ENCODE data around the gene PEX6. TPM values are rescaled to one million over a fixed set of nuclear protein-coding genes. Genes with fewer than 3 reads are reported as not detected.
A peak's percentile ranks its signal among the peaks of the same experiment; 100 is the strongest.

PEX6 gene
- total and polyA plus RNA-seq, 2 experiments from 2014 or later: 6.5 to 25.1 TPM

DNA sequence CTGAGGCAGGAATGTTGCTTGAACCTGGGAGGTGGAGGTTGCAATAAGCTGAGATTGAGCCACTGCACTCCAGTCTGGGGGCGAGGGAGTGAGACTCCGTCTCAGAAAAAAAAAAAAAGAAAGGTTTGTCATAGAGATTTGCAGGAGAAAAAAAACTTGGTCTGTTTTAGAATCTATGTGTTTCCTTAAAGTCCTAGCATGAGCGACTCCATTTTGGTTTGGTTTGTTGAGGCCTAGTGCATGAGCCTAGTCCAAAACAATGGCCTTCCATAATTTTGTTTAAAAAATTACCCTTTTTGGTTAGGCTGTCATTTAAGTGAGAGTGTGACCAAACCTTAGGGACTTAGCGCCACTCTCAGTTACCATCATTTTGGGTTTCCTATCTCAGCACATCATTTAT is 26.6 kb downstream of the PEX6 start (continued):
- TF ChIP-seq, protein P1, sequence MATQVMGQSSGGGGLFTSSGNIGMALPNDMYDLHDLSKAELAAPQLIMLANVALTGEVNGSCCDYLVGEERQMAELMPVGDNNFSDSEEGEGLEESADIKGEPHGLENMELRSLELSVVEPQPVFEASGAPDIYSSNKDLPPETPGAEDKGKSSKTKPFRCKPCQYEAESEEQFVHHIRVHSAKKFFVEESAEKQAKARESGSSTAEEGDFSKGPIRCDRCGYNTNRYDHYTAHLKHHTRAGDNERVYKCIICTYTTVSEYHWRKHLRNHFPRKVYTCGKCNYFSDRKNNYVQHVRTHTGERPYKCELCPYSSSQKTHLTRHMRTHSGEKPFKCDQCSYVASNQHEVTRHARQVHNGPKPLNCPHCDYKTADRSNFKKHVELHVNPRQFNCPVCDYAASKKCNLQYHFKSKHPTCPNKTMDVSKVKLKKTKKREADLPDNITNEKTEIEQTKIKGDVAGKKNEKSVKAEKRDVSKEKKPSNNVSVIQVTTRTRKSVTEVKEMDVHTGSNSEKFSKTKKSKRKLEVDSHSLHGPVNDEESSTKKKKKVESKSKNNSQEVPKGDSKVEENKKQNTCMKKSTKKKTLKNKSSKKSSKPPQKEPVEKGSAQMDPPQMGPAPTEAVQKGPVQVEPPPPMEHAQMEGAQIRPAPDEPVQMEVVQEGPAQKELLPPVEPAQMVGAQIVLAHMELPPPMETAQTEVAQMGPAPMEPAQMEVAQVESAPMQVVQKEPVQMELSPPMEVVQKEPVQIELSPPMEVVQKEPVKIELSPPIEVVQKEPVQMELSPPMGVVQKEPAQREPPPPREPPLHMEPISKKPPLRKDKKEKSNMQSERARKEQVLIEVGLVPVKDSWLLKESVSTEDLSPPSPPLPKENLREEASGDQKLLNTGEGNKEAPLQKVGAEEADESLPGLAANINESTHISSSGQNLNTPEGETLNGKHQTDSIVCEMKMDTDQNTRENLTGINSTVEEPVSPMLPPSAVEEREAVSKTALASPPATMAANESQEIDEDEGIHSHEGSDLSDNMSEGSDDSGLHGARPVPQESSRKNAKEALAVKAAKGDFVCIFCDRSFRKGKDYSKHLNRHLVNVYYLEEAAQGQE (IDR thresholded peaks at IDR 0.05; ENCODE audit: unreplicated experiment): no peak
- TF ChIP-seq CTCF (conservative IDR thresholded peaks at IDR 0.05; ENCODE audit: low read depth in 2 of 2): no peak
- TF ChIP-seq ZNF114 (CRISPR knock-in tag; IDR thresholded peaks at IDR 0.05): no peak
- TF ChIP-seq ETS1 (IDR thresholded peaks at IDR 0.05): no peak

- H3K4me1 Mint-ChIP-seq: peaks cover 9% of the 10 kb centered on the region; the same call in 2 of the 3 replicates
- Histone ChIP-seq H3K4me3 (no peak overlapping the region), H4K20me1 (replicated peaks; ENCODE audit: insufficient read depth) (no peaks in the 10 kb centered on the region; the same call in 1 of the 2 replicates), H3K79me2 (replicated peaks; ENCODE audit: insufficient read depth) (no peaks in the 10 kb centered on the region), H3K27ac (ENCODE audit: low read depth) (peak overlapping the region; percentile 3; the same call in 1 of the 2 replicates), H3K36me3 (ENCODE audit: insufficient read depth) (no peaks in the 10 kb centered on the region), H3K9me2 (ENCODE audit: insufficient read depth) (no peaks in the 10 kb centered on the region), H3F3A (replicated peaks; ENCODE audit: low read depth) (no peaks in the 10 kb centered on the region), H3K4me2 (no peak overlapping the region), H3K27me3 (ENCODE audit: insufficient read depth) (no peaks in the 10 kb centered on the region), H2AFZ (no peak overlapping the region), H3K4me1 (ENCODE audit: insufficient read depth) (no peaks in the 10 kb centered on the region)
- DNase-seq (ENCODE audit: low spot score): no peak
- no peak for ATAC-seq
- no peak overlapping the region for H3K27ac Mint-ChIP-seq
- no peak overlapping the region for H3K4me3 Mint-ChIP-seq
- H3K9me3 Mint-ChIP-seq: no peaks in the 10 kb centered on the region
- TF ChIP-seq ETS1 (IDR thresholded peaks at IDR 0.05): no peak
- no peak for TF ChIP-seq STAT1 (IDR thresholded peaks at IDR 0.05; ENCODE audit: unreplicated experiment)
- peaks cover 7% of the 10 kb centered on the region for H3K27me3 Mint-ChIP-seq (ENCODE audit: insufficient read depth, low read depth, poor library complexity)
- peaks cover 19% of the 10 kb centered on the region; the same call in 2 of the 3 replicates for H3K36me3 Mint-ChIP-seq (ENCODE audit: low read depth)
Measured at GRCh38 chr6:42947950-42948349, 31.0 kb downstream of the PEX6 start.

Data from GM23338 (cell line).